A172 (cell line): ENCODE results near the gene LARP6. TPM values are rescaled to one million over a fixed set of nuclear protein-coding genes. Genes with fewer than 3 reads are reported as not detected.
"Not testable (repeated sequence)": the region's sequence is repeated elsewhere in the genome, so short reads cannot be mapped to it uniquely, and the experiment has no call there.

Experiments used
- DNase-seq: peaks from one replicate; pipeline ENCODE4 v3.0.0-alpha.2; 2015; ENCODE audit warnings: low spot score
- total RNA-seq: library from RNA; depleted of rRNA; stranded (reverse); fragments of >200 nt; shearing (Covaris generic); gene quantifications from 2 replicates; pipeline ENCODE4 v1.2.3, GENCODE V29; 2014

LARP6 gene
- total RNA-seq, 1 experiment from 2014 or later, result 63.4 TPM

DNA sequence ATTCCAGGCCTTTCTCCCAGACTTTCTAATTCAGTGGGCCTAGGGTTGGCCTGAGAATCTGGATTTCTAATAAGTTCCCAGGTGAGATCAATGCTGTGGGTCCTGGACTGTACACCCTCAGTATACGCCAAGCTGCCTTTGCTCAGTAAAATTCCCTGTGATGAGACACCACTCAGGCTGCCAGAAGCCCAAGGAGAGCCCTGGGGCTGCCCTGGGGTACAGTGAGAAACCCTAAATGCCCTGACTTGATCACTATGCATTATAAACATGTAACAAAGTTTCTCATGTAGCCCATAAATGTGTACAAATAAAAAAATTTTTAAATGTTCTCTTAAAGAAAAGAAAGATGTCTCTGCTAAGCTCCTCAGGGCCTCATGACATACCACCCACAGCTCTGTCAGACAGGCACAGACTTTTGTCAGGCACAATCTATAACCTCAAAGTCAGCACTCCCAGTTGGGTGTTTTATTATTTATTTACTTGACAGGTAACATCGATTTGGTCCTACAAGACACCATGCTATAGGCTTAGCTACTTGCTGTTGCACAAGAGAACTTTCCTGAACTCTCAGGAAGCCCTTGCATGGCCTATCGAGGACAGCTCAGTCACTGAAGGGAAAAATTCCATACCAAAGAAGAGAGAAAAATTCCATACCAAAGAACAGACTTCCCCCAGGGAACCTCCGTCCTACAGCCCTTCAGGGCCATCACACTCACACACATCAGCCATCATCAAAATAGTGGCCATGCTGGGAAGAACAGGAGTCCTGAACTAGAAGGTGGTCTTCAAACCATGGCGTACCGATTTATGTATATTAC, 22.7 kb downstream of the LARP6 start:
- DNase-seq, result no peak

- DNase-seq, result no peak
Measured at GRCh38 chr15:70830615-70831014, 23.3 kb downstream of the LARP6 start.

- peak; percentile 27 for DNase-seq
Measured at GRCh38 chr15:70829371-70830166, 24.4 kb downstream of the LARP6 start.

DNA sequence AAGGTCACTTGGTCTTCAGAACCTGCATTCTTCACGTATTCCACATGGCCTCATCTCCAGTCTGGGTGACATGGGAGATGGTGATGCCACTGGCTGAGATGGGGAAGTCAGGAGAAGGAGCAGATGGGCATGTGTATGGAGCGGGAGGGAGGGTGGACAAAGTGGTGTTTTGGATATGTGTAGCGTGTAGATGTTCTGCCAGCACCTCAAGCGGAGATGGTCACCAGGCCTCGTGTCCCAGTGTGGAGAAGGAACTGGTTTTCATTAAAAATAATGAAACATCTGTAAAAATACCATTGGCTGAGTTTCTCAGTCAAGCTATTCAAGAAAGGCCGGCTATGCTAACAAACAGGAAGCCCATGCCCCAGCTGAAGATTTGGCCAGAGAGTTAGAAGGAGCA, 26.2 kb downstream of the LARP6 start:
- no peak for DNase-seq

DNA sequence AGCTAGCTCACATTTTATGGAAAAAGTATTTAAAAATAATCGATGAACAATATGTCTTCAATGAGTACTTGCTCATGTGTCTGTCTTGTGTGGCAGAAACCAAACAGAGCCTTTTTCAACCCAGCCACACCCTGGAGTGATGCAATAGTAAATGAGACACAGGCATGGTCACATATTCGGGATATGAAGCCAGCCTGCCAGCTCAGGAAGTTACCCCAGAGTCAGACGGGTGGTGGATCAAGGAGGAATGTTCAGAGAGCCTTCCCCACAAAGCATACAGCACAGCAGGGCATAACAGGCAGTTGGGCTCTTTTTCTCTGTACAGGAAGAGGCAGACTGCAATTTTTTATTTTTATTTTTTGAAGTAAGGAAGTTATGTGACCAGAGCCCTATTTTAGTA, 27.3 kb downstream of the LARP6 start:
- DNase-seq, result peak; percentile 60

- DNase-seq, result no peak
Measured at GRCh38 chr15:70825841-70826240, 28.1 kb downstream of the LARP6 start.

DNA sequence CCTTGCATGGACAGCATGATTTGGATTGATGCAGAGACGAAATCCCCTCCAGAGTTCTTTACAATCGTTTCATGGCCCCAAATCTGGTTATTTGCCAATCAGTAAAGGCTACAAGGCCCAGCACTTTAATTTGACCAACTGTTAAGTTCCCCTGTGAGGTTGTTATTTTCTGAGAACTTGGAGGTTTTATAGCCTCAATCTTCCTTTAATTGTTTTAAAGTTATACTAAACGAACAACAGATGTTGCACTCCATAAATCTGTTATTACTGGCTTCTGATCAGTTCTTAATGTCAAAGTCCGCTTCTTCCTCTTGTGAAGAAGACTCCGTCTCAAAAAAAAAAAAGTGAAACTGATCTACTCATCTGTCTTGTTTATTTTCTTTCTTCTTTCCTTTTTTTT, 30.8 kb downstream of the LARP6 start:
- DNase-seq, result no peak

DNA sequence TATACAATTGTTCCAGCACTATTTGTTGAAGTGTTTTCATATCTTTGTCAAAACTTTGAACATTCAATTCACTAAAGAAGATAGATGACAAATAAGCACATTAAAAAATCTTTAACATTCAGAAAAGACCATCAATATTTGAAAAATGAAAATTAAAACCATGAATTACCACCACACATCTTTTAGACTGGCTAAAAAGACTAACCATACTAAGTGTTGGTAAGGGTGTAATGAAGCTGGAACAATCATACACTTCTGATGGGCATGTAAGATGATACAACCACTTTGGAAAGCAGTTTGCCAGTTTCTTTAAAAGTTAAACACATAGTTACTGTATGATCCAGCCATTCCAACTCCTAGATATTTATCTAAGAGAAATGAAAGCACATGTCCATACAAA, 33.7 kb downstream of the LARP6 start:
- DNase-seq, result no peak

DNA sequence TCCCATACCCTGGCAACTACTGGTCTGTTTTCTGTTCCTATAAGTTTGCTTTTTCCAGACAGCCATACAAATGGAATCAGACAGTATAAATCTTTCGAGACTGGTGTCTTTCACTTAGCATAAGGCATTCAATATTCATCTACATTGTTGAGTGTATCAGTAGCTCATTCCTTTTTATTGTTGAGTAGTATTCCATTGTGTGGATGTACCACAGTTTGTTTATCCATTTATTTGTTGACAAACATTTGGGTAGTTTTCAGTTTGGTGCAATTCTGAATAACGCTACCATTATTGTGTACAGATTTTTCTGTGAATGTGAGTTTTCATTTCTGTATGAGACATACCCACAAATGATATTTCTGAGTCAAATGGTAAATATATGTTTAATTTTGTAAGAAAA, 35.4 kb downstream of the LARP6 start:
- no peak for DNase-seq

DNA sequence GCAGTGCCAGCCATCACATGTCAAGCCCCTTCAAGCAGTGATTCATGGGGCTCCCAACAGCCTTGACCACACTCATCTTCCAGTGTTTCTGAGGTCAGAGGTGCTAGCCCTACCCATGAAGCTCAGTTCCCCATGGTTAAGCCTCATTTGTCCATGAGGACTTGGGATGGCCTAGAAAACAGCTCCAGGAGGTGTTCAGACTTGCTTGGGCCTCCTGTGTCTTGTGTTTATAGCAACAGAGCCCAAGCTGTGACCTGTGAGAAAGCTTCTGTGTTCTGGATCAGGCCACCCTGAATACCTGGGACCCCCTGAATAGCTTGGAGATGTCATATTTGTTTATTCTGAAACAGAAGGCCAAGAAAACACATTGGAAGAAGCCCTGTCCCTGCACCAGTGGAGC, 36.7 kb downstream of the LARP6 start:
- no peak for DNase-seq

GRCh38 chr15:70815604-70816003, 38.4 kb downstream of the LARP6 start:
- no peak for DNase-seq

DNA sequence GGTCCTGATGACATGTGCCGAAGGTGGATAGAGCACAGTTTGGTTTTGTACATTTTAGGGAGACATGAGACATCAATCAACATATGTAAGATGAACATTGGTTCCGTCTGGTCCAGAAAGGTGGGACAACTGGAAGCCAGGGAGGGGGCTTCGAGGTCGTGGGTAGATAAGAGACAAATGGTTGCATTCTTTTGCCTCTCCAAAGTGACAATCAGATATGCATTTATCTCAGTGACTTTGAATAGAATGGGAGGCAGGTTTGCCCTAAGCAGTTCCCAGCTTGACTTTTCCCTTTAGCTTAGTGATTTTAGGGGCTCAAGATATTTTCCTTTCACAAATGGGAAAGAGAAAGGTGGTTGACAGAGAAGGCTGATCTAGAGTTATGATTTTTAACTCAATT, 38.9 kb downstream of the LARP6 start:
- not testable (repeated sequence) for DNase-seq

GRCh38 chr15:70812827-70813364, 41.1 kb downstream of the LARP6 start:
- no peak for DNase-seq

DNA sequence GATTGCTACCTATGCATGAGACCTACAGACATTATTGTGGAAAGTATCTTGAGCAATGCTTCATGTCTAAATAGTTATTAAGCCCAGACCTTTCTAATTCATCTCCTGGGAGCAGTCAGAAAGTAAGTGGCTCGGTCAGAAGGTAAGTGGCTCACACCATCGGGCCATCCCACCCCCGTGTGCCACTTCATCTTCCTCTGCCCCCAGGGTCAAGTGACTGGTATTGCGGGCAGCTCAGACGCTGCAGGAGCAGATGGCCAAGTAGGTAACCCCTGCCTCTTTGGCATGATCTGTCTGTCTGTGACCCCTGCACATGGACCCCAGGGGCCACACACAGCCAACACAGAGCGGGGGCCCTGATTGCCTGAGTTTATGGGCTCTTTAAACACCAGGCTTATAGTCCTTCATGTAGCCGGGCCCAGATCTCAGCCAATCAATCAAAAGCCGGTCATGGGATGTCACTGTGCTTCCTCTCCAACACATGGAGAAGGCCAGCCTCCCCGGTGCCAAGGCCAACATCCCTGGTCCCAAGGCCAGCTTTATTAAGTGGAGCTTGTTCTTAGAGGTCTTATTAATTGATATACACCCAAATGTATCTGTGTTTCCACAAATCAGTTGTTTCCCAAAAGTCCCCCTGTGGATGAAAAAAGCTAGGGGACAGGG, 42.9 kb downstream of the LARP6 start:
- no peak for DNase-seq

DNA sequence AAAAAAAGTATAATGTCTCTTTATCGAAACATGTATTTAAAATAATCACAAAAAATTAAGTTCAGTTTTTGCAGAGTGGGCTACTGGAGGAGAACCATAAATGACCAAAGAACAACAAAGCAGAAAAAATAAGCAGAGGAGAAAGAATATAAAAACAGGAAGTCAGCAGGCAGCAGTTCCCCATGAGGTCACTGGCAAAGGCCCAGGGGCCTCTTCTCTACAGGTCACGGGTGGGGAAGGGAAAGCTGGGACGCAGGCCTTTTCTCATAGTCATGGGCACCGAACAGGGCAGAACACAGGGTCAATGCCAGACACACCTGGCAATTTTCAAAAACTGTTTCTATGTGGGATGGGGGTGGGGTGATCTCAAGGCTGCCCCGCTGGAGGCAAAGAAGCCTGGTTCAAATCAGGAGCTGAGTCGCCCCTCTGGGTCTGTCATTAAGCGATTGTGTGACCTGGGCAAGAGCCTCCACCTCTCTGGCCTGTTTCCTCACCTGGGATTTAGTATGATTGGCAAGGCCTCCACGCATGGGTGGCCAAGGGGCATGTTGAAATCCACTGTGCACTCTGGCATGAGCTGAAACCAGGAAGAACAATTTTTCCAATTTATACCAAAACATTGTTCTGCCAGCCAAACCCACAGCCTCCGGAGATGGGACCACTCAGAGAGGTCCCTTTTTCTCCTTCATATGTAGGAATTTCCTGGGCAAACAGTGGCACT, 46.8 kb downstream of the LARP6 start:
- no peak for DNase-seq

DNA sequence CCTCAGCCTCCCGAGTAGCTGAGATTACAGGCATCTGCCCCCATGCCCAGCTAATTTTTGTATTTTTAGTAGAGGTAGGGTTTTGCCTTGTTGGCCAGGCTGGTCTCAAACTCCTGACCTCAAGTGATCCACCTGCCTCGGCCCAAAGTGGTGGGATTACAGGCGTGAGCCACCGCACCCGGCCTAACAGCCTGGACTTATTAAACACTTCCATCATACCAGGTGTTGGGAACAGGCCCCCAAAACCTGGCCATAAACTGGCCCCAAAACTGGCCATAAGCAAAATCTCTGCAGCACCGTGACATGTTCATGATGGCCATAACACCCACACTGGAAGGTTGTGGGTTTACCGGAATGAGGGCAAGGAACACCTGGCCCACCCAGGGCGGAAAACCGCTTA, 49.6 kb downstream of the LARP6 start:
- not testable (repeated sequence) for DNase-seq

DNA sequence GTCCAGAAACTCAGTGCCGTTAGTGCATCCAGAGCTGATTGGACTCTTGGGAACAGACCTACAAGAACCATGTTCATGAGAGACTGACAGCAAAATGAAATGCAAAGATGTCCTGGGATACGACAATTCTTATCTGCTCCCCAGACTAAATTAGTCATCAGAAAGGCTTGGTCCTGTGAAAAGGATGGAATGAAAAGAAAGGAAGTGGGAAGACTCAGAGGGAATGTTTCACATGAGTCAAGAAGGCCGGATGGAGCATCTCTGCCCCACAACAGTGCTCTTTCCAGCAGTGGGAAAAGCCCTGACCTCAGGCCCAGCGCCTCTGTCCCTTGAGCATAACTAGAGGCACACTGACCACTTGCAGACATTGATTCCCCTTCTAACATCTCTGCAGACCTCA, 51.3 kb downstream of the LARP6 start:
- DNase-seq, result peak; percentile 95

DNA sequence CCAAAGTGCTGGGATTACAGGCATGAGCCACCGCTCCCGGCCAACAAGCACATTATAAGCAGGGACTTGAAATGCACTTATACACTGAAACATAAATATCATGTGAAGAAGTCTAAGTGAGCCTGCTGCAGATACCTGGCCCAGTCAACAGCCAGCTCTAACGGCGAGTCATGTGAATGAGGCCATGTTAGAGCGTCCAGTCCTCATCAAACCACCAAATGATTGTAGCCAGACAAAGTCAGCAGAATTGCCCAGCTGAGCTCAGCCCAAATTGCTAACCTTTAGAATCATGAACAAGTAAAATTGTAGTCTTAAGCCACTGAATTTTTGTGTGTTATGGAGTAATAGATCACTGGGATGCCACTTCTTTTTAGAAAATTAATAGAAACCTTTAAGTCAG, 52.8 kb downstream of the LARP6 start:
- DNase-seq, result no peak

GRCh38 chr15:70799667-70800450, 54.1 kb downstream of the LARP6 start:
- DNase-seq, result peak; percentile 81

GRCh38 chr15:70797464-70797863, 56.5 kb downstream of the LARP6 start:
- no peak for DNase-seq
